Measurements from ENCODE around the gene TAS2R19.

TAS2R19 gene

DNA sequence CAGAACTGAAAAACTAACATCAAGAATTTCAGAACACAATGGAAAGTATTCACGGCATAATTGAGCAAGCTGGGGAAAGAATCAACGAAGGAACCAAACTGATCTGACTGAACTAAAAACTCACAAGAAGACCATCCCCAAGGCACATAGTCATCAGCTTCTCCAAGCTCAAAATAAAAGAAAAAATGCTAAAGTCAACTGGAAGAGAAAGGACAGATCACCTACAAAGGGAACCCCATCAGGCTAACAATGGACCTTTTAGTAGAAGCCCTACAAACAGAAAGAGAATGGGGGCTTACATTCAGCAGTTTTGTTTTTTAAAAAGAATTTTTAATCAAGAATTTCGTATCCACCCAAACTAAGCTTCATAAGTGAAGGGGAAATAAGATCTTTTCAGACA lies 47.5 kb downstream of the TAS2R19 start:
- no peak overlapping the region for H3K4me3 ChIP-seq (ENCODE audit: low read depth, low read length)
- DNase-seq, result no peak
- H3K27me3 ChIP-seq (ENCODE audit: insufficient read depth, low read depth, severe bottlenecking), result no peaks in the 10 kb centered on the region
- no peaks in the 10 kb centered on the region for H3K9me3 ChIP-seq (ENCODE audit: severe bottlenecking)
- TF ChIP-seq, protein P1, sequence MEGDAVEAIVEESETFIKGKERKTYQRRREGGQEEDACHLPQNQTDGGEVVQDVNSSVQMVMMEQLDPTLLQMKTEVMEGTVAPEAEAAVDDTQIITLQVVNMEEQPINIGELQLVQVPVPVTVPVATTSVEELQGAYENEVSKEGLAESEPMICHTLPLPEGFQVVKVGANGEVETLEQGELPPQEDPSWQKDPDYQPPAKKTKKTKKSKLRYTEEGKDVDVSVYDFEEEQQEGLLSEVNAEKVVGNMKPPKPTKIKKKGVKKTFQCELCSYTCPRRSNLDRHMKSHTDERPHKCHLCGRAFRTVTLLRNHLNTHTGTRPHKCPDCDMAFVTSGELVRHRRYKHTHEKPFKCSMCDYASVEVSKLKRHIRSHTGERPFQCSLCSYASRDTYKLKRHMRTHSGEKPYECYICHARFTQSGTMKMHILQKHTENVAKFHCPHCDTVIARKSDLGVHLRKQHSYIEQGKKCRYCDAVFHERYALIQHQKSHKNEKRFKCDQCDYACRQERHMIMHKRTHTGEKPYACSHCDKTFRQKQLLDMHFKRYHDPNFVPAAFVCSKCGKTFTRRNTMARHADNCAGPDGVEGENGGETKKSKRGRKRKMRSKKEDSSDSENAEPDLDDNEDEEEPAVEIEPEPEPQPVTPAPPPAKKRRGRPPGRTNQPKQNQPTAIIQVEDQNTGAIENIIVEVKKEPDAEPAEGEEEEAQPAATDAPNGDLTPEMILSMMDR (IDR thresholded peaks at IDR 0.05; ENCODE audit: low read depth, low read length), result no peak
- H3K36me3 ChIP-seq, result no peaks in the 10 kb centered on the region
- no peak overlapping the region for H3K27ac ChIP-seq
